ENCODE measurements around the gene DAPK2. TPM values are rescaled to one million over a fixed set of nuclear protein-coding genes. Genes with fewer than 3 reads are reported as not detected.

The DAPK2 gene
- total and polyA plus RNA-seq, 2 of the 4 experiments (the other 2 are of a cell fraction), result 0.34 to 0.36 TPM

- Histone ChIP-seq H2BK120ac (ENCODE audit: low read depth, low read length) (no peak overlapping the region), H2BK20ac (ENCODE audit: low read depth, low read length) (no peak overlapping the region), H2BK15ac (ENCODE audit: low read depth, low read length) (no peak overlapping the region), H3K9me1 (ENCODE audit: insufficient read depth, low read length) (peaks cover 7% of the 10 kb centered on the region), H3K79me1 (ENCODE audit: low read depth in 1 of 2, low read length in 2 of 2) (no peaks in the 10 kb centered on the region), H3K4ac (ENCODE audit: low read depth, low read length) (no peak overlapping the region), H4K5ac (ENCODE audit: low read depth, low read length) (no peak overlapping the region), H3K9ac (ENCODE audit: low read depth, low read length) (no peak overlapping the region), H4K91ac (ENCODE audit: insufficient read depth, low read depth, low read length) (no peak overlapping the region), H3K4me2 (ENCODE audit: low read depth, low read length) (no peak overlapping the region), H3K36me3 (ENCODE audit: control insufficient read depth, insufficient read depth, low read length) (no peaks in the 10 kb centered on the region), H3K23ac (ENCODE audit: low read depth, low read length) (no peak overlapping the region), H4K20me1 (ENCODE audit: insufficient read depth, low read length) (no peaks in the 10 kb centered on the region), H3K27ac (ENCODE audit: insufficient read depth, low read length) (no peak overlapping the region), H2AK5ac (ENCODE audit: low read depth, low read length) (no peak overlapping the region), H3K4me3 (ENCODE audit: insufficient read depth, low read depth, low read length) (no peak overlapping the region), H2AK9ac (replicated peaks; ENCODE audit: low read depth, low read length, poor library complexity) (no peak overlapping the region), H3K14ac (replicated peaks; ENCODE audit: low read depth, low read length) (no peak overlapping the region), H3K18ac (ENCODE audit: low read depth, low read length) (no peak overlapping the region), H3K4me1 (ENCODE audit: control insufficient read depth, insufficient read depth, low read length) (peaks cover 6% of the 10 kb centered on the region; the same call in 1 of the 2 replicates), H2AFZ (replicated peaks; ENCODE audit: low read length, poor library complexity) (no peak overlapping the region), H3K56ac (ENCODE audit: extremely low read depth, insufficient read depth, low read length) (no peak overlapping the region), H2BK5ac (ENCODE audit: low read depth, low read length, poor library complexity, severe bottlenecking) (no peak overlapping the region), H3K27me3 (ENCODE audit: control insufficient read depth, insufficient read depth, low read length) (peaks cover 15% of the 10 kb centered on the region), H3K9me3 (ENCODE audit: control insufficient read depth, insufficient read depth, low read length) (no peaks in the 10 kb centered on the region), H4K8ac (ENCODE audit: low read depth in 2 of 2, low read length in 2 of 2) (no peak overlapping the region)
- BruUV-seq (replicated peaks), result no TSS peak
- DNase-seq, result no peak
- WGBS, 2 experiments (ENCODE audit: extremely low coverage in 2 of 2, insufficient read length in 1 of 2), result no CpG with 5 or more reads among the region's 1 CpG
- no peak for ATAC-seq (ENCODE audit: low read depth)
- CTCF ChIA-PET, result no interaction called here
- TF ChIP-seq MAZ (IDR thresholded peaks at IDR 0.05; ENCODE audit: borderline replicate concordance, low read depth, low read length) (no peak), BHLHE40 (IDR thresholded peaks at IDR 0.05; ENCODE audit: low read depth, low read length) (no peak), RCOR1 (IDR thresholded peaks at IDR 0.05; ENCODE audit: insufficient replicate concordance, low read length) (no peak), MAFK (IDR thresholded peaks at IDR 0.05; ENCODE audit: low read depth, low read length) (no peak), CEBPB (IDR thresholded peaks at IDR 0.05; ENCODE audit: low read depth, low read length) (no peak), RFX5 (IDR thresholded peaks at IDR 0.05; ENCODE audit: low read depth, low read length) (no peak), FOS (IDR thresholded peaks at IDR 0.05; ENCODE audit: low read depth, low read length) (no peak), CHD1 (IDR thresholded peaks at IDR 0.05; ENCODE audit: low read depth, low read length) (no peak), POLR2A (IDR thresholded peaks at IDR 0.05; ENCODE audit: low read depth, low read length) (no peak), SMC3 (IDR thresholded peaks at IDR 0.05; ENCODE audit: low read depth, low read length) (no peak), RAD21 (IDR thresholded peaks at IDR 0.05; ENCODE audit: low read length) (no peak)
- TF ChIP-seq, protein P1, sequence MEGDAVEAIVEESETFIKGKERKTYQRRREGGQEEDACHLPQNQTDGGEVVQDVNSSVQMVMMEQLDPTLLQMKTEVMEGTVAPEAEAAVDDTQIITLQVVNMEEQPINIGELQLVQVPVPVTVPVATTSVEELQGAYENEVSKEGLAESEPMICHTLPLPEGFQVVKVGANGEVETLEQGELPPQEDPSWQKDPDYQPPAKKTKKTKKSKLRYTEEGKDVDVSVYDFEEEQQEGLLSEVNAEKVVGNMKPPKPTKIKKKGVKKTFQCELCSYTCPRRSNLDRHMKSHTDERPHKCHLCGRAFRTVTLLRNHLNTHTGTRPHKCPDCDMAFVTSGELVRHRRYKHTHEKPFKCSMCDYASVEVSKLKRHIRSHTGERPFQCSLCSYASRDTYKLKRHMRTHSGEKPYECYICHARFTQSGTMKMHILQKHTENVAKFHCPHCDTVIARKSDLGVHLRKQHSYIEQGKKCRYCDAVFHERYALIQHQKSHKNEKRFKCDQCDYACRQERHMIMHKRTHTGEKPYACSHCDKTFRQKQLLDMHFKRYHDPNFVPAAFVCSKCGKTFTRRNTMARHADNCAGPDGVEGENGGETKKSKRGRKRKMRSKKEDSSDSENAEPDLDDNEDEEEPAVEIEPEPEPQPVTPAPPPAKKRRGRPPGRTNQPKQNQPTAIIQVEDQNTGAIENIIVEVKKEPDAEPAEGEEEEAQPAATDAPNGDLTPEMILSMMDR (conservative IDR thresholded peaks at IDR 0.05; ENCODE audit: low read depth, low read length), result no peak
- TF ChIP-seq, protein P2, sequence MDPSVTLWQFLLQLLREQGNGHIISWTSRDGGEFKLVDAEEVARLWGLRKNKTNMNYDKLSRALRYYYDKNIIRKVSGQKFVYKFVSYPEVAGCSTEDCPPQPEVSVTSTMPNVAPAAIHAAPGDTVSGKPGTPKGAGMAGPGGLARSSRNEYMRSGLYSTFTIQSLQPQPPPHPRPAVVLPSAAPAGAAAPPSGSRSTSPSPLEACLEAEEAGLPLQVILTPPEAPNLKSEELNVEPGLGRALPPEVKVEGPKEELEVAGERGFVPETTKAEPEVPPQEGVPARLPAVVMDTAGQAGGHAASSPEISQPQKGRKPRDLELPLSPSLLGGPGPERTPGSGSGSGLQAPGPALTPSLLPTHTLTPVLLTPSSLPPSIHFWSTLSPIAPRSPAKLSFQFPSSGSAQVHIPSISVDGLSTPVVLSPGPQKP (IDR thresholded peaks at IDR 0.05; ENCODE audit: borderline replicate concordance, low read depth, low read length), result no peak
- TF ChIP-seq, protein P3, sequence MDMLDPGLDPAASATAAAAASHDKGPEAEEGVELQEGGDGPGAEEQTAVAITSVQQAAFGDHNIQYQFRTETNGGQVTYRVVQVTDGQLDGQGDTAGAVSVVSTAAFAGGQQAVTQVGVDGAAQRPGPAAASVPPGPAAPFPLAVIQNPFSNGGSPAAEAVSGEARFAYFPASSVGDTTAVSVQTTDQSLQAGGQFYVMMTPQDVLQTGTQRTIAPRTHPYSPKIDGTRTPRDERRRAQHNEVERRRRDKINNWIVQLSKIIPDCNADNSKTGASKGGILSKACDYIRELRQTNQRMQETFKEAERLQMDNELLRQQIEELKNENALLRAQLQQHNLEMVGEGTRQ (IDR thresholded peaks at IDR 0.05; ENCODE audit: low read depth, low read length), result no peak
- in situ Hi-C loops (cut with MboI; ENCODE audit: low sequenced_read_pairs) (loop anchor here (25.0 kb wide), 1 partner anchor 177 kb away; the partner anchor contains the start of gene DAPK2), intact Hi-C loops (cut with micrococcal nuclease) (no loop called here), dilution Hi-C loops (cut with HindIII; ENCODE audit: low sequenced_read_pairs, unreplicated experiment) (no loop called here)
- POLR2A ChIA-PET (ENCODE audit: unreplicated experiment), result interaction anchor here (0.5 to 0.6 kb wide), 3 partner anchors 27 to 170 kb away, joined by 5 to 7 read pairs (median 6); no protein-coding TSS in a partner anchor
Observed at GRCh38 chr15:63860155-63860554, 186.1 kb downstream of the DAPK2 start.
